Endodermal cell (in vitro differentiated cells): Measurements from ENCODE around the gene LAMA2. TPM values are rescaled to one million over a fixed set of nuclear protein-coding genes. Genes with fewer than 3 reads are reported as not detected.

Experiments used
- DNase-seq: peaks from one replicate; pipeline ENCODE4 v3.0.0-alpha.2; 2017
- H3K27ac ChIP-seq: 2 replicates; pipeline ENCODE4 v1.5.1; 2013; ENCODE audit warnings: mild to moderate bottlenecking, low read depth, low read length, moderate library complexity
- H3K27me3 ChIP-seq: 2 replicates; pipeline ENCODE4 v1.6.1; 2013; ENCODE audit warnings: mild to moderate bottlenecking, low read length, moderate library complexity; ENCODE audit not compliant: insufficient read depth, control insufficient read depth, poor library complexity, severe bottlenecking
- H3K36me3 ChIP-seq: 2 replicates; pipeline ENCODE4 v1.7.0; 2013; ENCODE audit warnings: mild to moderate bottlenecking, low read length, moderate library complexity; ENCODE audit not compliant: control insufficient read depth, insufficient read depth
- H3K4me1 ChIP-seq: one replicate; pipeline ENCODE4 v1.7.0; 2013; ENCODE audit warnings: low read length; ENCODE audit not compliant: control insufficient read depth, insufficient read depth
- H3K4me3 ChIP-seq: 2 replicates; pipeline ENCODE4 v1.5.1; 2013; ENCODE audit warnings: mild to moderate bottlenecking, low read length, moderate library complexity
- H3K9ac ChIP-seq: 2 replicates; pipeline ENCODE4 v1.6.1; 2013; ENCODE audit warnings: mild to moderate bottlenecking, low read length, moderate library complexity; ENCODE audit not compliant: poor library complexity, severe bottlenecking; ENCODE audit errors: extremely low read depth
- H3K9me3 ChIP-seq: 2 replicates; pipeline ENCODE4 v1.6.1; 2013; ENCODE audit warnings: mild to moderate bottlenecking, low read length, moderate library complexity; ENCODE audit not compliant: control insufficient read depth
- H3K27ac Mint-ChIP-seq: 2 replicates; pipeline ENCODE4 v1.8.0; 2020; ENCODE audit warnings: mixed read lengths
- H3K27me3 Mint-ChIP-seq: 2 replicates; pipeline ENCODE4 v1.8.0; 2021; ENCODE audit warnings: mild to moderate bottlenecking, mixed read lengths; ENCODE audit not compliant: insufficient read depth
- H3K36me3 Mint-ChIP-seq: 2 replicates; pipeline ENCODE4 v1.8.0; 2020; ENCODE audit warnings: low read depth, mixed read lengths
- H3K4me1 Mint-ChIP-seq: 2 replicates; pipeline ENCODE4 v1.8.0; 2020; ENCODE audit warnings: mixed read lengths
- H3K4me3 Mint-ChIP-seq: 2 replicates; pipeline ENCODE4 v1.8.0; 2020; ENCODE audit warnings: mild to moderate bottlenecking, moderate library complexity, mixed read lengths
- H3K9me3 Mint-ChIP-seq: 2 replicates; pipeline ENCODE4 v1.8.0; 2020; ENCODE audit warnings: mild to moderate bottlenecking, mixed read lengths
- WGBS, 2 experiments: methylation state at CpG; one replicate each; pipeline versions ENCODE4 v1.1.5 to v1.1.7; 2013; ENCODE audit warnings: missing lambda C conversion rate in 2 of 2, mixed read lengths in 1 of 2; ENCODE audit not compliant: insufficient coverage in 1 of 2, insufficient read length in 1 of 2; 5-methylcytosine and 5-hydroxymethylcytosine counted together
- total RNA-seq, 2 donors: library from RNA; stranded (reverse); fragmentation: NEBNext Ultra II Directional in 1 of 2; extraction: Animal tissue kit (Norgen Biotek cat#: 25700) in 1 of 2; gene quantifications; 2 replicates in 1 of 2; 3 replicates in 1 of 2; pipeline ENCODE4 v1.2.1, GENCODE V29; 2021
- TF ChIP-seq, protein P1 (sequence below): fragments of 200-600 bp; sonication (generic); conservative IDR thresholded peaks from 2 replicates; pipeline ENCODE4 v1.5.0; 2021; ENCODE audit warnings: antibody characterized with exemption, mild to moderate bottlenecking

The LAMA2 gene
- total RNA-seq, 2 donors from 2014 or later, result 2.3 to 4.1 TPM

DNA sequence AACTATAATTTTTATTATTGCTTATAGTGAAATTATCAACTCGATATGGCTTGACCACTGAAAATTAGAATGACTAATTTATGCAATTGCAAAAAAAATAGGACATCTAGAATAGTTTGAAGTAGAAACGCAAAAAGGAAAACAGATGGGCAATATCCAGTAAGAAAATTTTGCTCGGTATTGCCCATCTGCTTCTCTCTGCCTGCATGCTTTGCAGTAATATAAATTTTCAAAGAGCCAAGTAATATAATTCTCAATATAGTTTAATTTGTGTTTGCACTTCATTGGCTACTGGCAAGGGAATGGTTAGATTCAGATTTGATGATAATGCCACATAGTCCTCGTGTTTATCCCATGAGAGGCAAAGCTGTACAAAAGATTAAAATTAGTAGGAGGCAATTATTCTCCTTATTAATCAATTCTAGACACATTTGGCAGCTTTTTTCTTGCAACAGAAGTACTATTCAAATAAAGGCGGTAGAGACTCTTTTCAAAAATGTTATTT is 27.3 kb upstream of the LAMA2 start:
- H3K9me3 Mint-ChIP-seq, result peaks cover 3% of the 10 kb centered on the region
- 89 to 94% methylated on average over 2 to 5 of the region's 5 CpGs for WGBS, 2 experiments
- no peaks in the 10 kb centered on the region for H3K4me1 ChIP-seq
- H3K36me3 ChIP-seq, result no peaks in the 10 kb centered on the region
- DNase-seq, result no peak
- no peaks in the 10 kb centered on the region for H3K36me3 Mint-ChIP-seq
- H3K9ac ChIP-seq, result no peak overlapping the region
- H3K27me3 Mint-ChIP-seq, result no peaks in the 10 kb centered on the region
- TF ChIP-seq, protein P1, sequence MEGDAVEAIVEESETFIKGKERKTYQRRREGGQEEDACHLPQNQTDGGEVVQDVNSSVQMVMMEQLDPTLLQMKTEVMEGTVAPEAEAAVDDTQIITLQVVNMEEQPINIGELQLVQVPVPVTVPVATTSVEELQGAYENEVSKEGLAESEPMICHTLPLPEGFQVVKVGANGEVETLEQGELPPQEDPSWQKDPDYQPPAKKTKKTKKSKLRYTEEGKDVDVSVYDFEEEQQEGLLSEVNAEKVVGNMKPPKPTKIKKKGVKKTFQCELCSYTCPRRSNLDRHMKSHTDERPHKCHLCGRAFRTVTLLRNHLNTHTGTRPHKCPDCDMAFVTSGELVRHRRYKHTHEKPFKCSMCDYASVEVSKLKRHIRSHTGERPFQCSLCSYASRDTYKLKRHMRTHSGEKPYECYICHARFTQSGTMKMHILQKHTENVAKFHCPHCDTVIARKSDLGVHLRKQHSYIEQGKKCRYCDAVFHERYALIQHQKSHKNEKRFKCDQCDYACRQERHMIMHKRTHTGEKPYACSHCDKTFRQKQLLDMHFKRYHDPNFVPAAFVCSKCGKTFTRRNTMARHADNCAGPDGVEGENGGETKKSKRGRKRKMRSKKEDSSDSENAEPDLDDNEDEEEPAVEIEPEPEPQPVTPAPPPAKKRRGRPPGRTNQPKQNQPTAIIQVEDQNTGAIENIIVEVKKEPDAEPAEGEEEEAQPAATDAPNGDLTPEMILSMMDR, result no peak
- H3K27ac Mint-ChIP-seq, result no peak overlapping the region
- H3K4me3 ChIP-seq, result no peak overlapping the region
- H3K4me3 Mint-ChIP-seq, result no peak overlapping the region
- no peak overlapping the region for H3K27ac ChIP-seq
- no peaks in the 10 kb centered on the region for H3K27me3 ChIP-seq
- peaks cover 5% of the 10 kb centered on the region for H3K9me3 ChIP-seq
- no peaks in the 10 kb centered on the region for H3K4me1 Mint-ChIP-seq

- Histone ChIP-seq H3K9me3 (peaks cover 8% of the 10 kb centered on the region), H3K9ac (no peak overlapping the region), H3K4me3 (no peak overlapping the region), H3K27me3 (no peaks in the 10 kb centered on the region), H3K27ac (no peak overlapping the region), H3K36me3 (no peaks in the 10 kb centered on the region), H3K4me1 (no peaks in the 10 kb centered on the region)
- 92 to 97% methylated on average over 4 to 5 of the region's 5 CpGs for WGBS, 2 experiments
- TF ChIP-seq, protein P1, result no peak
- Mint-ChIP-seq H3K27me3 (no peaks in the 10 kb centered on the region), H3K27ac (no peak overlapping the region), H3K4me1 (no peaks in the 10 kb centered on the region), H3K9me3 (peaks cover 11% of the 10 kb centered on the region), H3K36me3 (no peaks in the 10 kb centered on the region), H3K4me3 (no peak overlapping the region)
- no peak for DNase-seq
These were observed 25.1 kb upstream of the LAMA2 start for GRCh38 chr6:128857806-128858205.

DNA sequence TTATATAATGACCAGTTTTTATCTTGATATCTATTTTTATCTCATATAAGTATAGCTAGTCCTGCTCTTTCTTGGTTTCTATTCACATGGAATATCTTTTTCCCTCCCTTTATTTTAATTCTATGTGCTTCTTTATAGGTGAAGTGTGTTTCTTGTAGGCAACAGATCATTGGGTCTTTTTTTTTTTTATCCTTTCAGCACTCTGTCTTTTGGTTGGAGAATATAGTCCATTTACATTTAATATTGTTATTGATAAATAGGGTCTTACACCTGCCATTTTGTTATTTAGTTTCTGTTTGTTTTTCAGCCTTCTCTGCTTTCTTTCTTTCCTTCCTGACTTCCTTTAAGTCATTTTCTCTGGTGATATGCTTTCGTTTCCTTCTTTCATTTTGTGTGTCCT is 22.2 kb upstream of the LAMA2 start:
- no peaks in the 10 kb centered on the region for H3K36me3 ChIP-seq
- Mint-ChIP-seq H3K27me3 (no peaks in the 10 kb centered on the region), H3K4me3 (no peak overlapping the region), H3K27ac (no peak overlapping the region), H3K4me1 (no peaks in the 10 kb centered on the region), H3K36me3 (no peaks in the 10 kb centered on the region), H3K9me3 (peaks cover 11% of the 10 kb centered on the region)
- DNase-seq, result no peak
- H3K9me3 ChIP-seq, result peaks cover 8% of the 10 kb centered on the region
- no peaks in the 10 kb centered on the region for H3K4me1 ChIP-seq
- no peak overlapping the region for H3K4me3 ChIP-seq
- TF ChIP-seq, protein P1, result no peak
- no peak overlapping the region for H3K9ac ChIP-seq
- H3K27ac ChIP-seq, result no peak overlapping the region
- WGBS, 2 experiments, result 86% methylated on average over 1 of the region's 1 CpG; no CpG with 5 or more reads in 1 of the 2 experiments
- H3K27me3 ChIP-seq, result no peaks in the 10 kb centered on the region
